Measurements from ENCODE around the gene CHP2. TPM values are rescaled to one million over a fixed set of nuclear protein-coding genes. Genes with fewer than 3 reads are reported as not detected.

CHP2 gene
- total RNA-seq, 1 experiment from 2014 or later: 1.4 TPM

GRCh38 chr16:23729503-23730424, 25.1 kb upstream of the CHP2 start:
- Histone ChIP-seq H2AK5ac (ENCODE audit: insufficient read length, low read length) (no peak overlapping the region), H4K91ac (ENCODE audit: insufficient read length, low read depth, low read length) (no peak overlapping the region), H4K8ac (replicated peaks; ENCODE audit: insufficient read length, low read depth, low read length) (no peak overlapping the region), H4K5ac (ENCODE audit: insufficient read length, low read depth, low read length) (no peak overlapping the region), H3K79me2 (ENCODE audit: insufficient read depth, low read length) (no peaks in the 10 kb centered on the region), H3K4ac (ENCODE audit: low read depth, low read length) (no peak overlapping the region), H2BK12ac (ENCODE audit: insufficient read length, low read depth, low read length) (no peak overlapping the region), H2BK120ac (ENCODE audit: low read depth, low read length, poor library complexity, severe bottlenecking) (no peak overlapping the region), H2AFZ (ENCODE audit: low read length) (peak overlapping the region; percentile 92), H3T11ph (ENCODE audit: low read length) (no peak overlapping the region), H3K9me3 (ENCODE audit: control insufficient read depth, low read depth, low read length) (no peaks in the 10 kb centered on the region), H2BK5ac (ENCODE audit: insufficient read length, low read length) (no peak overlapping the region), H3K56ac (ENCODE audit: insufficient read length, low read depth, low read length) (no peak overlapping the region), H3K23ac (ENCODE audit: insufficient read length, low read depth, low read length) (no peak overlapping the region), H3K79me1 (ENCODE audit: insufficient read depth, low read depth, low read length, poor library complexity, severe bottlenecking) (no peaks in the 10 kb centered on the region), H3K4me2 (ENCODE audit: insufficient read depth, insufficient read length, low read length) (no peak overlapping the region), H2BK15ac (ENCODE audit: low read depth, low read length) (no peak overlapping the region), H3K18ac (ENCODE audit: insufficient read length, low read depth, low read length) (peak overlapping the region; percentile 70), H3K14ac (ENCODE audit: insufficient read depth, low read length) (no peak overlapping the region; the same call in 1 of the 2 replicates), H3K27me3 (ENCODE audit: insufficient read depth, low read length) (no peaks in the 10 kb centered on the region), H4K20me1 (ENCODE audit: control insufficient read depth, insufficient read depth, insufficient read length) (no peaks in the 10 kb centered on the region), H3K4me1 (ENCODE audit: insufficient read depth, low read length) (no peaks in the 10 kb centered on the region; the same call in 1 of the 2 replicates), H3K27ac (ENCODE audit: insufficient read length, low read depth, low read length) (no peak overlapping the region), H3K9ac (ENCODE audit: extremely low read depth, insufficient read length, low read length) (no peak overlapping the region), H2BK20ac (ENCODE audit: low read depth, low read length, poor library complexity, severe bottlenecking) (peak overlapping the region; percentile 7), H3K23me2 (ENCODE audit: insufficient read length, low read depth, low read length, poor library complexity, severe bottlenecking) (no peaks in the 10 kb centered on the region)
- no peaks in the 10 kb centered on the region for H3K9me3 Mint-ChIP-seq
- no peaks in the 10 kb centered on the region; the same call in none of the 2 replicates for H3K27me3 Mint-ChIP-seq (ENCODE audit: low read depth)
- H3K27ac Mint-ChIP-seq: peak overlapping the region in 2 of 3 experiments; percentile 62 to 72; a peak in 4 of 7 replicates
- peaks cover 11 to 17% of the 10 kb centered on the region in 2 experiments for H3K4me1 Mint-ChIP-seq
- DNase-seq: peak; percentile 85
- H3K4me3 Mint-ChIP-seq: no peak overlapping the region
- WGBS (ENCODE audit: extremely low coverage, insufficient read length, low lambda C conversion rate): no CpG with 5 or more reads among the region's 12 CpGs
- TF ChIP-seq CTCF (conservative IDR thresholded peaks at IDR 0.05): no peak
- no peaks in the 10 kb centered on the region for H3K36me3 Mint-ChIP-seq (ENCODE audit: insufficient read depth in 1 of 3, low read depth in 3 of 3)
